H1 (cell line): ENCODE results near the gene ANO9. TPM values are rescaled to one million over a fixed set of nuclear protein-coding genes. Genes with fewer than 3 reads are reported as not detected.

Source experiments
- CTCF ChIA-PET: fragments of 300-600 bp; sonication (Branson Sonifier 250); formaldehyde crosslinking; loops from one replicate; lab custom pipeline; 2021; ENCODE audit not compliant: partially characterized antibody; lab: Charles Lee
- POLR2A ChIA-PET: fragments of 300-600 bp; sonication (Branson Sonifier 250); formaldehyde crosslinking; loops from one replicate; lab custom pipeline; 2021; ENCODE audit warnings: inconsistent platforms; ENCODE audit not compliant: partially characterized antibody; lab: Charles Lee
- DNase-seq, 2 experiments: peaks; one replicate each; pipeline versions ENCODE4 v3.0.0 to v3.0.0-alpha.2; 2010 to 2022; ENCODE audit warnings: low spot score in 2 of 2, low read depth in 1 of 2, mixed read lengths in 1 of 2
- FAIRE-seq: peaks from 2 replicates; lab custom pipeline; 2011; peaks lifted over from hg19 to GRCh38; lab: Jason Lieb, UNC
- H2AFZ ChIP-seq: 2 replicates; pipeline ENCODE4 v1.8.1; 2012; ENCODE audit warnings: low read length, inconsistent platforms
- H2AK5ac ChIP-seq: 2 replicates; pipeline ENCODE4 v1.6.1; 2013; ENCODE audit warnings: low read depth, low read length
- H2BK120ac ChIP-seq: replicated peaks from 2 replicates; pipeline ENCODE3; 2013; ENCODE audit warnings: low read depth, low read length, inconsistent platforms
- H2BK12ac ChIP-seq: 2 replicates; pipeline ENCODE4 v1.6.1; 2013; ENCODE audit warnings: low read depth, low read length
- H2BK15ac ChIP-seq: 2 replicates; pipeline ENCODE4 v1.6.1; 2013; ENCODE audit warnings: low read length
- H2BK20ac ChIP-seq: 2 replicates; pipeline ENCODE4 v1.6.1; 2013; ENCODE audit warnings: low read length
- H2BK5ac ChIP-seq: 2 replicates; pipeline ENCODE4 v1.6.1; 2013; ENCODE audit warnings: low read depth, low read length
- H3K14ac ChIP-seq: 2 replicates; pipeline ENCODE4 v1.6.1; 2013; ENCODE audit warnings: inconsistent platforms; ENCODE audit not compliant: insufficient read length
- H3K18ac ChIP-seq: 2 replicates; pipeline ENCODE4 v1.6.1; 2013; ENCODE audit warnings: low read length; ENCODE audit errors: extremely low read depth
- H3K23ac ChIP-seq: 2 replicates; pipeline ENCODE4 v1.6.1; 2013; ENCODE audit warnings: inconsistent platforms; ENCODE audit not compliant: insufficient read length
- H3K23me2 ChIP-seq: 2 replicates; pipeline ENCODE4 v1.6.1; 2013; ENCODE audit warnings: low read depth, low read length
- H3K27ac ChIP-seq: 2 replicates; pipeline ENCODE4 v1.6.1; 2011; ENCODE audit warnings: low read depth, low read length, inconsistent platforms
- H3K27me3 ChIP-seq, 4 experiments: replicated peaks in 1 of 4; 1 replicate in 1 of 4; 2 replicates in 3 of 4; pipeline versions ENCODE4 v1.6.1 to v1.8.1; 2011 to 2013; ENCODE audit warnings: low read length in 3 of 4, mild to moderate bottlenecking in 3 of 4, inconsistent platforms in 2 of 4, mixed read lengths in 2 of 4, moderate library complexity in 1 of 4; ENCODE audit not compliant: control insufficient read depth in 3 of 4, insufficient read depth in 3 of 4; ENCODE audit errors: extremely low read depth in 1 of 4
- H3K36me3 ChIP-seq, 4 experiments: 2 replicates each; pipeline versions ENCODE4 v1.6.1 to v1.8.1; 2011 to 2013; ENCODE audit warnings: mild to moderate bottlenecking in 4 of 4, low read length in 3 of 4, moderate library complexity in 2 of 4, control low read depth in 1 of 4, inconsistent platforms in 1 of 4; ENCODE audit not compliant: insufficient read depth in 4 of 4, control insufficient read depth in 2 of 4
- H3K4ac ChIP-seq: replicated peaks from 2 replicates; pipeline ENCODE3; 2013; ENCODE audit warnings: low read length, low read depth, mixed read lengths, inconsistent platforms; ENCODE audit not compliant: insufficient read length
- H3K4me1 ChIP-seq, 4 experiments: replicated peaks in 1 of 4; 1 replicate in 1 of 4; 2 replicates in 3 of 4; pipeline versions ENCODE4 v1.6.1 to v1.8.1; 2011 to 2013; ENCODE audit warnings: low read length in 3 of 4, inconsistent platforms in 2 of 4, mixed read lengths in 1 of 4; ENCODE audit not compliant: insufficient read depth in 4 of 4, control insufficient read depth in 3 of 4
- H3K4me2 ChIP-seq, 2 experiments: 2 replicates each; pipeline versions ENCODE4 v1.6.1 to v1.8.1; 2011 to 2013; ENCODE audit warnings: low read depth in 2 of 2, low read length in 2 of 2, control low read depth in 1 of 2, inconsistent platforms in 1 of 2, mild to moderate bottlenecking in 1 of 2; ENCODE audit not compliant: insufficient read depth in 1 of 2
- H3K4me3 ChIP-seq, 4 experiments: fragments of 200-600, 300-600 bp in 1 of 4; sonication (generic), shearing (Covaris generic), sonication (Bioruptor Twin) in 1 of 4; 2 replicates each; pipeline versions ENCODE4 v1.5.1 to v1.8.1; 2011 to 2016; ENCODE audit warnings: low read length in 4 of 4, low read depth in 3 of 4, control low read depth in 2 of 4, inconsistent platforms in 2 of 4, mild to moderate bottlenecking in 2 of 4, mixed read lengths in 1 of 4, moderate library complexity in 1 of 4; ENCODE audit not compliant: insufficient read depth in 2 of 4; ENCODE audit errors: extremely low read depth in 1 of 4
- H3K56ac ChIP-seq: replicated peaks from 2 replicates; pipeline ENCODE3; 2013; ENCODE audit warnings: low read depth, mild to moderate bottlenecking, mixed read lengths, low read length, inconsistent platforms; ENCODE audit not compliant: insufficient read length
- H3K79me1 ChIP-seq: 2 replicates; pipeline ENCODE4 v1.6.1; 2013; ENCODE audit warnings: low read depth, low read length, control low read depth
- H3K79me2 ChIP-seq, 2 experiments: 2 replicates each; pipeline versions ENCODE4 v1.6.1 to v1.8.1; 2012 to 2013; ENCODE audit warnings: low read length in 2 of 2, mild to moderate bottlenecking in 2 of 2, inconsistent platforms in 1 of 2; ENCODE audit not compliant: insufficient read depth in 2 of 2, control insufficient read depth in 1 of 2
- H3K9ac ChIP-seq, 4 experiments: replicated peaks in 1 of 4; 1 replicate in 1 of 4; 2 replicates in 3 of 4; pipeline versions ENCODE4 v1.6.1 to v1.8.1; 2011 to 2013; ENCODE audit warnings: low read depth in 3 of 4, low read length in 3 of 4, control low read depth in 2 of 4, mild to moderate bottlenecking in 2 of 4, moderate library complexity in 2 of 4, inconsistent platforms in 1 of 4; ENCODE audit errors: extremely low read depth in 1 of 4
- H3K9me3 ChIP-seq, 2 experiments: 2 replicates each; pipeline versions ENCODE4 v1.6.1 to v1.8.1; 2012 to 2013; ENCODE audit warnings: mild to moderate bottlenecking in 2 of 2, moderate library complexity in 2 of 2, control low read depth in 1 of 2, inconsistent platforms in 1 of 2, low read depth in 1 of 2, low read length in 1 of 2, mixed read lengths in 1 of 2; ENCODE audit not compliant: insufficient read depth in 2 of 2
- H4K20me1 ChIP-seq, 2 experiments: replicated peaks in 1 of 2; 2 replicates each; pipeline versions ENCODE3 to v1.8.1; 2011 to 2013; ENCODE audit warnings: inconsistent platforms in 2 of 2, low read length in 2 of 2, mild to moderate bottlenecking in 1 of 2; ENCODE audit not compliant: insufficient read depth in 2 of 2, control insufficient read depth in 1 of 2
- H4K5ac ChIP-seq: 2 replicates; pipeline ENCODE4 v1.6.1; 2013; ENCODE audit warnings: low read length, low read depth, mixed read lengths, inconsistent platforms; ENCODE audit not compliant: insufficient read length
- H4K8ac ChIP-seq: 2 replicates; pipeline ENCODE4 v1.8.0; 2013; ENCODE audit warnings: mild to moderate bottlenecking, moderate library complexity, low read length, inconsistent platforms; ENCODE audit not compliant: insufficient read depth; ENCODE audit errors: extremely low read depth
- H4K91ac ChIP-seq: replicated peaks from 2 replicates; pipeline ENCODE3; 2013; ENCODE audit warnings: low read length, mixed read lengths, inconsistent platforms; ENCODE audit not compliant: insufficient read length
- CBX5 ChIP-seq: fragments of 300-800, 300-1000 bp; sonication (generic); IDR thresholded peaks from 2 replicates; pipeline ENCODE4 v1.7.1; 2016; ENCODE audit warnings: antibody characterized with exemption, low read length, low read depth
- CREB1 ChIP-seq: IDR thresholded peaks from 2 replicates; pipeline ENCODE4 v1.6.1; 2012; ENCODE audit warnings: inconsistent platforms
- NANOG ChIP-seq: IDR thresholded peaks from 2 replicates; pipeline ENCODE4 v1.6.1; 2011; ENCODE audit warnings: low read length, low read depth, mild to moderate bottlenecking, inconsistent platforms; ENCODE audit not compliant: insufficient read depth, poor library complexity, severe bottlenecking
- POLR2A ChIP-seq, 2 experiments: IDR thresholded peaks; 1 replicate in 1 of 2; 2 replicates in 1 of 2; pipeline ENCODE4 v1.6.1; 2011; ENCODE audit warnings: low read depth in 2 of 2, low read length in 2 of 2, mild to moderate bottlenecking in 2 of 2; ENCODE audit errors: control extremely low read depth in 1 of 2
- RNF2 ChIP-seq: fragments of 200-900, 300-1000 bp; sonication (generic); IDR thresholded peaks from 2 replicates; pipeline ENCODE4 v1.7.1; 2016; ENCODE audit warnings: borderline replicate concordance, low read depth, mild to moderate bottlenecking, antibody characterized with exemption, low read length; ENCODE audit not compliant: poor library complexity, severe bottlenecking; ENCODE audit errors: missing control alignments
- TAF7 ChIP-seq: optimal IDR thresholded peaks from 2 replicates; pipeline ENCODE3; 2011; ENCODE audit warnings: low read depth, mild to moderate bottlenecking, inconsistent platforms, low read length, moderate library complexity, borderline replicate concordance
- WGBS, 2 experiments: shearing (Covaris generic) in 1 of 2; methylation state at CpG; one replicate each; pipeline versions ENCODE4 v1.1.6 to v1.1.7; 2013 to 2015; ENCODE audit warnings: low lambda C conversion rate in 2 of 2, mixed read lengths in 2 of 2, inconsistent platforms in 1 of 2, low coverage in 1 of 2, missing lambda C conversion rate in 1 of 2; ENCODE audit not compliant: insufficient replicate concordance in 2 of 2, insufficient coverage in 1 of 2, insufficient read length in 1 of 2; ENCODE audit errors: extremely low coverage in 1 of 2, missing lambda C conversion rate in 1 of 2; 5-methylcytosine and 5-hydroxymethylcytosine counted together
- polyA plus RNA-seq, 7 experiments: library from polyadenylated mRNA; depleted of rRNA in 3 of 7; stranded (reverse) in 5 of 7; unstranded in 2 of 7; fragments of >200 nt in 5 of 7; fragments of 200-250 nt in 2 of 7; gene quantifications; 1 replicate in 5 of 7; 2 replicates in 1 of 7; 4 replicates in 1 of 7; pipeline versions ENCODE4 v1.2.1 to v1.2.3, GENCODE V29; 2011 to 2013; ENCODE audit warnings: missing spikeins in 2 of 7, mixed read lengths in 2 of 7
- total RNA-seq: library from RNA; stranded (reverse); fragmentation: NEBNext Ultra II Directional; extraction: Animal tissue kit (Norgen Biotek cat#: 25700); gene quantifications from 2 replicates; pipeline ENCODE4 v1.2.1, GENCODE V29; 2021

ANO9 gene
- total and polyA plus RNA-seq, 2 of the 8 experiments (the other 6 are each of a cell fraction or from before 2014, with no cell fraction given) = 20.0 to 20.7 TPM

GRCh38 chr11:479311-479710, 37.5 kb upstream of the ANO9 start:
- POLR2A ChIA-PET = interaction anchor here (1.0 to 1.7 kb wide), 4 partner anchors 10 to 40 kb away, joined by 3 to 4 read pairs (median 4); no protein-coding TSS in a partner anchor
- Histone ChIP-seq H2BK12ac (no peak overlapping the region), H2BK15ac (no peak overlapping the region), H3K14ac (no peak overlapping the region), H2BK20ac (no peak overlapping the region), H2BK5ac (no peak overlapping the region), H3K9me3 (no peaks in the 10 kb centered on the region; a peak in 1 of 4 replicates), H3K4me1 (peaks cover 0 to 3% (median under 1%) of the 10 kb centered on the region in 4 experiments; a peak in 2 of 7 replicates), H4K5ac (no peak overlapping the region), H3K27me3 (no peaks in the 10 kb centered on the region), H2BK120ac (no peak overlapping the region), H3K36me3 (peaks cover 0 to 7% (median 2%) of the 10 kb centered on the region in 4 experiments; a peak in 2 of 8 replicates), H4K91ac (no peak overlapping the region), H3K4me3 (no peak overlapping the region), H3K18ac (no peak overlapping the region), H3K23ac (no peak overlapping the region), H4K8ac (no peak overlapping the region), H3K9ac (no peak overlapping the region), H3K23me2 (no peaks in the 10 kb centered on the region), H3K56ac (no peak overlapping the region), H4K20me1 (peaks cover 0 to 6% of the 10 kb centered on the region in 2 experiments), H3K79me1 (peaks cover 14% of the 10 kb centered on the region), H3K79me2 (peaks cover 7 to 27% of the 10 kb centered on the region in 2 experiments; a peak in 3 of 4 replicates), H3K4me2 (no peak overlapping the region), H2AK5ac (no peak overlapping the region), H3K27ac (no peak overlapping the region), H2AFZ (no peak overlapping the region), H3K4ac (no peak overlapping the region)
- DNase-seq (no peak), FAIRE-seq (no peak)
- TF ChIP-seq CBX5 (no peak), TAF7 (no peak), NANOG (no peak), RNF2 (no peak), POLR2A (IDR thresholded peaks at IDR 0.05; ENCODE audit: control extremely low read depth in 1 of 2, low read depth in 2 of 2, low read length in 2 of 2) (no peak), CREB1 (no peak)
- CTCF ChIA-PET = interaction anchor here (0.7 to 1.5 kb wide), 7 partner anchors 15 to 188 kb away, joined by 3 to 6 read pairs (median 3); no protein-coding TSS in a partner anchor
- 92% methylated on average over 13 of the region's 13 CpGs; no CpG with 5 or more reads in 1 of the 2 experiments for WGBS, 2 experiments
